ENCODE measurements around the gene SPATA17. TPM values are rescaled to one million over a fixed set of nuclear protein-coding genes. Genes with fewer than 3 reads are reported as not detected.
A peak's percentile ranks its signal among the peaks of the same experiment; 100 is the strongest.
"Not testable (repeated sequence)": the region's sequence is repeated elsewhere in the genome, so short reads cannot be mapped to it uniquely, and the experiment has no call there.

Gene SPATA17
- total RNA-seq = not detected
- total RNA-seq (2013) = 0.11 TPM

- H3K4me3 ChIP-seq (ENCODE audit: low read length) = peak within 1 kb of the TSS; percentile 46
Observed at GRCh38 chr1:217630711-217631591, at the start of gene SPATA17, which contains the start of gene GPATCH2. TSS of gene SPATA17 (plus strand) at chr1:217631344. CDS start at chr1:217631379, 35 bp downstream. TSS of gene GPATCH2 (minus strand) at chr1:217631090. CDS start at chr1:217630971, 119 bp downstream.

DNA sequence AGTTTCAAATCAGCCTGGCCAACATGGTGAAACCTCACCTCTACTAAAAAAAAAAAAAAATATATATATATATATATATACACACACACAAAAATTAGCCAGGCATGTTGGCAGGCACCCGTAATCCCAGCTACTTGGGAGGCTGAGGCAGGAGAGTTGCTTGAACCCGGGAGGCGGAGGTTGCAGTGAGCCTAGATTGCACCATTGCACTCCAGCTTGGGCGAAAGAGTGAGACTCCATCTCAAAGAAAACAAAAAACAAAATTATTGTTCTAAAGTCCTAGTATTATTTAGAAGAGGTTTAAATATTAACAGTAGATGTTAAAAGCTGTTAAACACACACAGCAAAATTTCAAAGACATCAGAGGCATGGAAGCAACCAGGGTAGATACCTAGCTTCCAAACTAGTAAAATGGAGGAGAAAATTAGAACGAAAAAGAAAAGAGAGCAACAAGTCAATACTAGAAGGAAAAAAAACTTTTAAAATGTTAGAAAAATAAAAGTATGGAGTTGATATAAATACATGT is 46.8 kb upstream of the SPATA17 start:
- ATAC-seq; H3K4me3 ChIP-seq (ENCODE audit: low read length); H3K9me3 ChIP-seq (ENCODE audit: control insufficient read depth, insufficient read depth, low read length); intact Hi-C loops (cut with micrococcal nuclease); H3K27me3 ChIP-seq (ENCODE audit: control insufficient read depth, insufficient read depth, low read length); H3K4me1 Mint-ChIP-seq; DNase-seq; H3K4me1 ChIP-seq (ENCODE audit: control insufficient read depth, insufficient read depth, low read length); H3K27ac ChIP-seq (ENCODE audit: low read length); H3K9me3 Mint-ChIP-seq; H3K27me3 Mint-ChIP-seq (ENCODE audit: low read depth in 2 of 2); H3K4me3 Mint-ChIP-seq; H3K27ac Mint-ChIP-seq; H3K36me3 ChIP-seq (ENCODE audit: control insufficient read depth, insufficient read depth, low read length); H3K36me3 Mint-ChIP-seq: not testable (repeated sequence)
- 93% methylated on average over 4 of the region's 5 CpGs for WGBS (ENCODE audit: insufficient coverage)

More at GRCh38 chr1:217630711-217631591, at the start of gene SPATA17, which contains the start of gene GPATCH2:
- Mint-ChIP-seq H3K36me3 (no peaks in the 10 kb centered on the region), H3K27me3 (ENCODE audit: low read depth in 2 of 2) (peaks cover 0 to 3% of the 10 kb centered on the region in 2 donors), H3K4me1 (peaks cover 38 to 39% of the 10 kb centered on the region in 2 donors), H3K9me3 (no peaks in the 10 kb centered on the region), H3K27ac (peak within 1 kb of the TSS; percentile 96 to 99), H3K4me3 (peak within 1 kb of the TSS; percentile 97)
- peaks cover 6% of the 10 kb centered on the region for H3K4me1 ChIP-seq (ENCODE audit: control insufficient read depth, insufficient read depth, low read length)
- H3K27me3 ChIP-seq (ENCODE audit: control insufficient read depth, insufficient read depth, low read length) = no peaks in the 10 kb centered on the region
- no peaks in the 10 kb centered on the region for H3K9me3 ChIP-seq (ENCODE audit: control insufficient read depth, insufficient read depth, low read length)
- peak within 1 kb of the TSS; percentile 89 for H3K27ac ChIP-seq (ENCODE audit: low read length)
- intact Hi-C loops (cut with micrococcal nuclease) = no loop called here
- peak; percentile 68 to 95 for DNase-seq
- TF ChIP-seq, protein P1, sequence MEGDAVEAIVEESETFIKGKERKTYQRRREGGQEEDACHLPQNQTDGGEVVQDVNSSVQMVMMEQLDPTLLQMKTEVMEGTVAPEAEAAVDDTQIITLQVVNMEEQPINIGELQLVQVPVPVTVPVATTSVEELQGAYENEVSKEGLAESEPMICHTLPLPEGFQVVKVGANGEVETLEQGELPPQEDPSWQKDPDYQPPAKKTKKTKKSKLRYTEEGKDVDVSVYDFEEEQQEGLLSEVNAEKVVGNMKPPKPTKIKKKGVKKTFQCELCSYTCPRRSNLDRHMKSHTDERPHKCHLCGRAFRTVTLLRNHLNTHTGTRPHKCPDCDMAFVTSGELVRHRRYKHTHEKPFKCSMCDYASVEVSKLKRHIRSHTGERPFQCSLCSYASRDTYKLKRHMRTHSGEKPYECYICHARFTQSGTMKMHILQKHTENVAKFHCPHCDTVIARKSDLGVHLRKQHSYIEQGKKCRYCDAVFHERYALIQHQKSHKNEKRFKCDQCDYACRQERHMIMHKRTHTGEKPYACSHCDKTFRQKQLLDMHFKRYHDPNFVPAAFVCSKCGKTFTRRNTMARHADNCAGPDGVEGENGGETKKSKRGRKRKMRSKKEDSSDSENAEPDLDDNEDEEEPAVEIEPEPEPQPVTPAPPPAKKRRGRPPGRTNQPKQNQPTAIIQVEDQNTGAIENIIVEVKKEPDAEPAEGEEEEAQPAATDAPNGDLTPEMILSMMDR (IDR thresholded peaks at IDR 0.05) = peak; percentile 31
- WGBS (ENCODE audit: insufficient coverage) = under 1% methylated on average over 42 of the region's 42 CpGs
- peak; percentile 89 to 92 (median 90) for ATAC-seq
- no peaks in the 10 kb centered on the region for H3K36me3 ChIP-seq (ENCODE audit: control insufficient read depth, insufficient read depth, low read length)

DNA sequence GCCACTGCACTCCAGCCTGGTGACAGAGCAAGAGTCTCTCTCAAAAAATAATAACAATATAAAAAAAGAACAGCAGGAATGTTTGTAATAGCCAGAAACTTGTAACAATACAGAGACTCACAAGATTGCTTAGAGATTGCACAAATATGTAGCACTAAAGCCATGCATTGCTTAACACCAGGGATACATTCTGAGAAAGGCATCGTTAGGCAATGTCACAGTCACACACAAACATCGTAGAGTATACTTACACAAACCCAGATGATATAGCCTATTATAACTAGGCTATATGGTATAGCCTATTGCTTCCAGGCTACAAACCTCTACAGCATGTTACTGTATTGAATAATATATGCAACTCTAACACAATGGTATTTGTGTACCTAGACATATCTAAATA is 45.6 kb upstream of the SPATA17 start:
- Mint-ChIP-seq H3K27ac (no peak overlapping the region), H3K4me1 (no peaks in the 10 kb centered on the region), H3K4me3 (no peak overlapping the region), H3K27me3 (ENCODE audit: low read depth in 2 of 2) (no peaks in the 10 kb centered on the region), H3K9me3 (no peaks in the 10 kb centered on the region), H3K36me3 (no peaks in the 10 kb centered on the region)
- Histone ChIP-seq H3K36me3 (ENCODE audit: control insufficient read depth, insufficient read depth, low read length) (no peaks in the 10 kb centered on the region), H3K27ac (ENCODE audit: low read length) (no peak overlapping the region), H3K9me3 (ENCODE audit: control insufficient read depth, insufficient read depth, low read length) (no peaks in the 10 kb centered on the region), H3K27me3 (ENCODE audit: control insufficient read depth, insufficient read depth, low read length) (no peaks in the 10 kb centered on the region), H3K4me3 (ENCODE audit: low read length) (no peak overlapping the region), H3K4me1 (ENCODE audit: control insufficient read depth, insufficient read depth, low read length) (no peaks in the 10 kb centered on the region)
- TF ChIP-seq, protein P1 (IDR thresholded peaks at IDR 0.05) = no peak
- ATAC-seq (no peak), DNase-seq (no peak)
- intact Hi-C loops (cut with micrococcal nuclease) = no loop called here
- 80% methylated on average over 1 of the region's 2 CpGs for WGBS (ENCODE audit: insufficient coverage)

GRCh38 chr1:217586586-217586985 is 44.6 kb upstream of the SPATA17 start:
- WGBS (ENCODE audit: insufficient coverage) = 71% methylated on average over 1 of the region's 4 CpGs
- Histone ChIP-seq H3K27me3 (ENCODE audit: control insufficient read depth, insufficient read depth, low read length) (no peaks in the 10 kb centered on the region), H3K9me3 (ENCODE audit: control insufficient read depth, insufficient read depth, low read length) (no peaks in the 10 kb centered on the region), H3K4me1 (ENCODE audit: control insufficient read depth, insufficient read depth, low read length) (no peaks in the 10 kb centered on the region), H3K4me3 (ENCODE audit: low read length) (no peak overlapping the region), H3K36me3 (ENCODE audit: control insufficient read depth, insufficient read depth, low read length) (no peaks in the 10 kb centered on the region), H3K27ac (ENCODE audit: low read length) (no peak overlapping the region)
- intact Hi-C loops (cut with micrococcal nuclease) = no loop called here
- ATAC-seq (no peak), DNase-seq (no peak)
- Mint-ChIP-seq H3K36me3 (no peaks in the 10 kb centered on the region), H3K27me3 (ENCODE audit: low read depth in 2 of 2) (no peaks in the 10 kb centered on the region), H3K4me1 (no peaks in the 10 kb centered on the region), H3K9me3 (no peaks in the 10 kb centered on the region), H3K27ac (no peak overlapping the region), H3K4me3 (no peak overlapping the region)
- TF ChIP-seq, protein P1 (IDR thresholded peaks at IDR 0.05) = no peak

Measured in natural killer cell (primary cell).